GM18511 (cell line): Measurements from ENCODE around the gene ARHGAP45.
A peak's percentile ranks its signal among the peaks of the same experiment; 100 is the strongest.

Experiments
- ATAC-seq: cut with Tn5 transposase; IDR thresholded peaks from one replicate; pipeline ENCODE4 v1.9.1; 2021; ENCODE audit warnings: mild to moderate bottlenecking, moderate library complexity; ENCODE audit not compliant: unreplicated experiment

Gene ARHGAP45

GRCh38 chr19:1084024-1084868 is 17.3 kb downstream of the ARHGAP45 start:
- ATAC-seq: no peak

- ATAC-seq: no peak
Observed at GRCh38 chr19:1085053-1085658, 18.2 kb downstream of the ARHGAP45 start.

- no peak for ATAC-seq
Observed at GRCh38 chr19:1085676-1086442, 18.9 kb downstream of the ARHGAP45 start.

GRCh38 chr19:1086613-1087012 is 19.6 kb downstream of the ARHGAP45 start:
- ATAC-seq: no peak

GRCh38 chr19:1087813-1088415 is 20.9 kb downstream of the ARHGAP45 start:
- ATAC-seq: no peak

- ATAC-seq: no peak
Observed at GRCh38 chr19:1088416-1089010, 21.5 kb downstream of the ARHGAP45 start.

GRCh38 chr19:1089126-1089771 is 22.3 kb downstream of the ARHGAP45 start:
- no peak for ATAC-seq

- no peak for ATAC-seq
Observed at GRCh38 chr19:1089891-1090290, 22.9 kb downstream of the ARHGAP45 start.

GRCh38 chr19:1090731-1091543 is 24.0 kb downstream of the ARHGAP45 start:
- ATAC-seq: no peak

GRCh38 chr19:1091544-1092175 is 24.7 kb downstream of the ARHGAP45 start:
- ATAC-seq: no peak

GRCh38 chr19:1093330-1093729 is 26.4 kb downstream of the ARHGAP45 start:
- no peak for ATAC-seq

GRCh38 chr19:1093811-1094553 is 27.0 kb downstream of the ARHGAP45 start:
- ATAC-seq: no peak

GRCh38 chr19:1094655-1094977 is 27.6 kb downstream of the ARHGAP45 start:
- ATAC-seq: no peak

- ATAC-seq: peak; percentile 78
Observed at GRCh38 chr19:1094978-1095701, 28.2 kb downstream of the ARHGAP45 start, which contains the start of gene POLR2E. Gene POLR2E (minus strand): TSS chr19:1095375. CDS start chr19:1095315, 60 bp downstream.

- ATAC-seq: no peak
Observed at GRCh38 chr19:1097810-1098176, 30.8 kb downstream of the ARHGAP45 start.

GRCh38 chr19:1098177-1099051 is 31.4 kb downstream of the ARHGAP45 start:
- no peak for ATAC-seq

GRCh38 chr19:1101337-1101698 is 34.4 kb downstream of the ARHGAP45 start:
- no peak for ATAC-seq
